Body of pancreas (tissue), 4 donors: ENCODE results near the gene KIF1C. TPM values are rescaled to one million over a fixed set of nuclear protein-coding genes. Genes with fewer than 3 reads are reported as not detected.

Source experiments
- ATAC-seq: fragments of 150-250 bp; one replicate; pipeline ENCODE4 v1.9.1; 2016
- DNase-seq, 4 donors: peaks; one replicate each; pipeline ENCODE4 v3.0.0-alpha.2; 2019
- H3K27ac ChIP-seq, 4 donors: fragments of 200-600 bp; sonication (generic); 1 replicate in 3 of 4; 2 replicates in 1 of 4; pipeline versions ENCODE4 v1.5.1 to v1.6.1; 2016 to 2019; ENCODE audit warnings: mild to moderate bottlenecking in 1 of 4, mixed read lengths in 1 of 4, moderate library complexity in 1 of 4
- H3K27me3 ChIP-seq, 2 donors: fragments of 200-600 bp; sonication (generic); one replicate each; pipeline ENCODE4 v1.6.0; 2016; ENCODE audit warnings: mild to moderate bottlenecking in 1 of 2
- H3K36me3 ChIP-seq, 2 donors: fragments of 200-600 bp; sonication (generic); replicated peaks in 1 of 2; 2 replicates each; pipeline ENCODE4 v1.5.1; 2016; ENCODE audit warnings: low read depth in 2 of 2; ENCODE audit not compliant: insufficient read depth in 1 of 2
- H3K4me1 ChIP-seq: fragments of 200-600 bp; sonication (generic); one replicate; pipeline ENCODE4 v1.6.0; 2016
- H3K4me3 ChIP-seq, 2 donors: fragments of 200-600 bp; sonication (generic); 1 replicate in 1 of 2; 2 replicates in 1 of 2; pipeline ENCODE4 v1.5.1; 2016 to 2019
- H3K9me3 ChIP-seq, 3 donors: fragments of 200-600 bp; sonication (generic); 1 replicate in 2 of 3; 2 replicates in 1 of 3; pipeline ENCODE4 v1.5.1; 2016
- CTCF ChIP-seq, 7 experiments: fragments of 450-650 bp in 4 of 7; fragments of 200-600 bp in 3 of 7; sonication (generic) in 3 of 7; IDR thresholded peaks; one replicate each; pipeline ENCODE4 v1.5.1; 2016 to 2019; ENCODE audit warnings: antibody characterized with exemption in 7 of 7
- POLR2A ChIP-seq, 3 donors: fragments of 450-650 bp; IDR thresholded peaks; one replicate each; pipeline ENCODE4 v1.6.1; 2016; ENCODE audit warnings: antibody characterized with exemption in 3 of 3, mild to moderate bottlenecking in 2 of 3
- WGBS, 2 donors: methylation state at CpG; one replicate each; pipeline ENCODE4 v1.1.5; 2017; 5-methylcytosine and 5-hydroxymethylcytosine counted together
- intact Hi-C: fragments of 100-400 bp; cut with DNase I; formaldehyde crosslinking; loops from one replicate; pipeline ENCODE4 v1.15.1; 2023
- total RNA-seq, 2 donors: library from RNA; depleted of rRNA; stranded (reverse); fragments of >200 nt; gene quantifications; one replicate each; pipeline ENCODE4 v1.1.0, GENCODE V29; 2016

Gene KIF1C
- total RNA-seq, 2 donors from 2014 or later: 43.1 to 54.4 TPM

DNA sequence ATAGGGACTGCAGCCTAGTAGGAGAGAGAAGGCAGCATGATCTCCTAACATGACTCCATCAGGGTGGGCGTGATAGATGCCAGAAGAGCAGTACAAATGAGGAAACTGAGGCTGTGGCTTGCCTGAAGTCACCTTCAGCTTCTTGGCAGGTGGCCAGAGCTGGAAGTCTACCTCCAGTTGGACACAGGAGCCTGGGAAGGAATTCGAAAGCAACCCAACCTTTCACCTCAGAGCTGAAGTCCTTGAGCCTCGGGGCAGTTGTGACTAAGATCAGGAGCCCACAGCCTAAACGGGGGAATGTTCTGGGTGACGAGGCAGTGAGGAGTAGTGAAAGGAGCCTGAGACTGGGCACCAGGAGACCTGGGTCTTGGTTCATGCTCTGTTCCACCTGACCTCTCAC is 46.9 kb downstream of the KIF1C start:
- no peaks in the 10 kb centered on the region for H3K27me3 ChIP-seq
- DNase-seq (no peak), ATAC-seq (no peak)
- no peak overlapping the region for H3K4me3 ChIP-seq
- no peaks in the 10 kb centered on the region for H3K4me1 ChIP-seq
- no peaks in the 10 kb centered on the region for H3K9me3 ChIP-seq
- no peak overlapping the region for H3K27ac ChIP-seq
- TF ChIP-seq POLR2A (IDR thresholded peaks at IDR 0.05) (no peak), CTCF (IDR thresholded peaks at IDR 0.05) (no peak)
- WGBS, 2 donors: 87% methylated on average over 5 of the region's 5 CpGs; no CpG with 5 or more reads in 1 of the 2 donors
- no peaks in the 10 kb centered on the region for H3K36me3 ChIP-seq
- intact Hi-C loops: no loop called here

DNA sequence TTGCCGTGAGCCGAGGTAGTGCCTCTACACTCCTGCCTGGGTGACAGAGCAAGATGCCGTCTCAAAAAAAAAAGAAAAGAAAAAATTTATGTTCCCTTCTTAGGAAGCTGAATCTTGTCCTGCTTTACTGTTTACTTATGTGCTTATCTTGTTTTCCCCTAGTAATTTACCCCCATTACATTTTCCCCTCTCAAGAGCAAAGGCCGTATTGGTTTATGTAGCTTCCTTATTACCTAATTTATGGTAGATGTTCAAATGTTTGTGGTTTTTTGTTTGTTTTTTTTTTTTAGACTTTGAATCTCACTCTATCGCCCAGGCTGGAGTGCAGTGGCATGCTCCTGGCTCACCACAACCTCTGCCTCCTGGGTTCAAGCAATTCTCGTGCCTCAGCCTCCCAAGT is 47.7 kb downstream of the KIF1C start:
- Histone ChIP-seq H3K4me3 (no peak overlapping the region), H3K27ac (no peak overlapping the region), H3K9me3 (no peaks in the 10 kb centered on the region), H3K36me3 (no peaks in the 10 kb centered on the region), H3K27me3 (no peaks in the 10 kb centered on the region), H3K4me1 (no peaks in the 10 kb centered on the region)
- ATAC-seq (no peak), DNase-seq (no peak)
- 79 to 82% methylated on average over 6 of the region's 6 CpGs for WGBS, 2 donors
- intact Hi-C loops: no loop called here
- TF ChIP-seq CTCF (IDR thresholded peaks at IDR 0.05): no peak
- no peak for TF ChIP-seq POLR2A (IDR thresholded peaks at IDR 0.05)

DNA sequence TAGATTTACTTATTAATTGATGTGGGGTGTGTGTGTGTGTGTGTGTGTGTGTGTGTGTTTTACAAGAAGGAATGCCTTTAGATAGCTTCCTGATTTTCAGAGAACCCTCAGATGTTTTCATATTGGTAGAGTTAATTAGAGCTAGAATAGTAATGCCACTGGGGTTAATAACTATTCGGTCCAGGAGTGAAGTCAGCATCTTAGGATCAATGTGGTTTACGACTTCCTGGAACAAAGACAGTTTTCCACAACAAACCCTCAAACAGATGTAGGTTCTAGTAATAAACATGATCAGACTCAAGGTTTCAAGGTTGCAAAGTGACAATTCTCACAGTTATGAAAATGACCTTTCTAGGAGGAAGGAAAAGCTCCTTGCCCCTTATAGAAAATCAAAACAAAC is 49.7 kb downstream of the KIF1C start:
- no peaks in the 10 kb centered on the region for H3K9me3 ChIP-seq
- H3K36me3 ChIP-seq: no peaks in the 10 kb centered on the region
- no peaks in the 10 kb centered on the region for H3K4me1 ChIP-seq
- intact Hi-C loops: no loop called here
- 19 to 21% methylated on average over 2 of the region's 2 CpGs for WGBS, 2 donors
- no peaks in the 10 kb centered on the region for H3K27me3 ChIP-seq
- ATAC-seq (no peak), DNase-seq (no peak)
- TF ChIP-seq POLR2A (IDR thresholded peaks at IDR 0.05) (no peak), CTCF (IDR thresholded peaks at IDR 0.05) (no peak)
- H3K4me3 ChIP-seq: no peak overlapping the region
- H3K27ac ChIP-seq: no peak overlapping the region

GRCh38 chr17:5049314-5049841 is 51.6 kb downstream of the KIF1C start:
- H3K27ac ChIP-seq: peak overlapping the region in 2 of 4 donors; percentile 12 to 36
- no peaks in the 10 kb centered on the region for H3K36me3 ChIP-seq
- DNase-seq (peak in 1 of 4 donors; percentile 32), ATAC-seq (no peak)
- no peaks in the 10 kb centered on the region for H3K27me3 ChIP-seq
- H3K4me1 ChIP-seq: no peaks in the 10 kb centered on the region
- H3K4me3 ChIP-seq: no peak overlapping the region
- no peaks in the 10 kb centered on the region for H3K9me3 ChIP-seq
- 75 to 83% methylated on average over 5 of the region's 5 CpGs for WGBS, 2 donors
- intact Hi-C loops: no loop called here
- TF ChIP-seq CTCF (IDR thresholded peaks at IDR 0.05) (no peak), POLR2A (IDR thresholded peaks at IDR 0.05) (no peak)

- Histone ChIP-seq H3K36me3 (no peaks in the 10 kb centered on the region), H3K27ac (no peak overlapping the region), H3K27me3 (no peaks in the 10 kb centered on the region), H3K4me1 (no peaks in the 10 kb centered on the region), H3K4me3 (no peak overlapping the region), H3K9me3 (no peaks in the 10 kb centered on the region)
- intact Hi-C loops: no loop called here
- ATAC-seq (no peak), DNase-seq (peak in 1 of 4 donors; percentile 10)
- WGBS, 2 donors: 67 to 77% methylated on average over 9 of the region's 9 CpGs
- TF ChIP-seq POLR2A (IDR thresholded peaks at IDR 0.05) (no peak), CTCF (IDR thresholded peaks at IDR 0.05) (no peak)
Observed at GRCh38 chr17:5050278-5050677, 52.5 kb downstream of the KIF1C start.
